GM23338 (cell line): Measurements from ENCODE around the gene PICALM.

Experiments used
- CREB1 ChIP-seq: fragments of 250-450 bp; sonication (Bioruptor Pico); IDR thresholded peaks from 2 replicates; pipeline ENCODE4 v1.5.0; 2020; ENCODE audit warnings: low read depth, mild to moderate bottlenecking, moderate library complexity
- EZH2 ChIP-seq: fragments of 200-600 bp; sonication (generic); IDR thresholded peaks from one replicate; pipeline ENCODE4 v1.8.0; 2017; ENCODE audit warnings: antibody characterized with exemption, mild to moderate bottlenecking, low read depth; ENCODE audit not compliant: unreplicated experiment
- EZH2phosphoT487 ChIP-seq: fragments of 200-600 bp; sonication (generic); IDR thresholded peaks from one replicate; pipeline ENCODE4 v1.8.1; 2018; ENCODE audit warnings: antibody characterized with exemption; ENCODE audit not compliant: unreplicated experiment
- JUNB ChIP-seq: IDR thresholded peaks from one replicate; pipeline ENCODE4 v1.6.1; 2016; ENCODE audit warnings: antibody characterized with exemption; ENCODE audit not compliant: unreplicated experiment
- NANOG ChIP-seq: IDR thresholded peaks from 2 replicates; pipeline ENCODE4 v1.6.1; 2016; ENCODE audit warnings: antibody characterized with exemption, borderline replicate concordance
- POLR2AphosphoS5 ChIP-seq: IDR thresholded peaks from 2 replicates; pipeline ENCODE4 v1.6.1; 2016; ENCODE audit warnings: antibody characterized with exemption, low read depth
- STAT1 ChIP-seq: IDR thresholded peaks from one replicate; pipeline ENCODE4 v1.6.1; 2016; ENCODE audit warnings: antibody characterized with exemption; ENCODE audit not compliant: unreplicated experiment
- ZNF114 ChIP-seq: fragments of 250-450 bp; sonication (Bioruptor Pico); IDR thresholded peaks from 2 replicates; pipeline ENCODE4 v1.5.0; 2020; ENCODE audit warnings: mild to moderate bottlenecking, moderate library complexity
- TF ChIP-seq, protein P1 (sequence below), 2 experiments: fragments of 200-600 bp in 1 of 2; sonication (generic) in 1 of 2; conservative IDR thresholded peaks; 2 replicates each; pipeline versions ENCODE4 v1.5.1 to v1.6.1; 2016 to 2017; ENCODE audit warnings: antibody characterized with exemption in 2 of 2, low read depth in 2 of 2, mild to moderate bottlenecking in 2 of 2, moderate library complexity in 1 of 2
- TF ChIP-seq, protein P2 (sequence below): IDR thresholded peaks from one replicate; pipeline ENCODE4 v1.6.1; 2018; ENCODE audit warnings: antibody characterized with exemption; ENCODE audit not compliant: unreplicated experiment
- TF ChIP-seq, protein P3 (sequence below): IDR thresholded peaks from 2 replicates; pipeline ENCODE4 v1.6.1; 2016; ENCODE audit warnings: antibody characterized with exemption

DNA sequence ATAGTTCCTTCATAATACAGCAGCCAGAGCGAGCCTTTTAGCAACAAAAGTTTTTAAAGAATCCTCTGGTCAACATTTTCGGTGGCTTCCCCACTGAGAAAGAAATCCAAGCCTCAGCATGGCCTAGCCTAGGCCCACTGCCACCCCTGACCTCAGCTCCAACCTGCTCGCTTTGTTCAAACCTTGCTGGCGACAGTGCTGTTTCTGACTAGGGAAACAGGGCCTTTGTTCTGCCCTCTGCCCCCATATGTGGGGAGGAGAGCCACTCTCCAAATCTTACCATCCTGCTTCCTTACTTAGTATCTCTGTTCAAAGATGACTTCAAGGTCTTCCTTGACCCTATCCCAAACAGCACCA, 117.9 kb downstream of the PICALM start:
- TF ChIP-seq, protein P1, sequence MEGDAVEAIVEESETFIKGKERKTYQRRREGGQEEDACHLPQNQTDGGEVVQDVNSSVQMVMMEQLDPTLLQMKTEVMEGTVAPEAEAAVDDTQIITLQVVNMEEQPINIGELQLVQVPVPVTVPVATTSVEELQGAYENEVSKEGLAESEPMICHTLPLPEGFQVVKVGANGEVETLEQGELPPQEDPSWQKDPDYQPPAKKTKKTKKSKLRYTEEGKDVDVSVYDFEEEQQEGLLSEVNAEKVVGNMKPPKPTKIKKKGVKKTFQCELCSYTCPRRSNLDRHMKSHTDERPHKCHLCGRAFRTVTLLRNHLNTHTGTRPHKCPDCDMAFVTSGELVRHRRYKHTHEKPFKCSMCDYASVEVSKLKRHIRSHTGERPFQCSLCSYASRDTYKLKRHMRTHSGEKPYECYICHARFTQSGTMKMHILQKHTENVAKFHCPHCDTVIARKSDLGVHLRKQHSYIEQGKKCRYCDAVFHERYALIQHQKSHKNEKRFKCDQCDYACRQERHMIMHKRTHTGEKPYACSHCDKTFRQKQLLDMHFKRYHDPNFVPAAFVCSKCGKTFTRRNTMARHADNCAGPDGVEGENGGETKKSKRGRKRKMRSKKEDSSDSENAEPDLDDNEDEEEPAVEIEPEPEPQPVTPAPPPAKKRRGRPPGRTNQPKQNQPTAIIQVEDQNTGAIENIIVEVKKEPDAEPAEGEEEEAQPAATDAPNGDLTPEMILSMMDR (conservative IDR thresholded peaks at IDR 0.05; ENCODE audit: low read depth in 2 of 2): no peak
- TF ChIP-seq NANOG (no peak), EZH2phosphoT487 (no peak), EZH2 (no peak), POLR2AphosphoS5 (no peak), JUNB (no peak), CREB1 (CRISPR knock-in tag) (no peak), ZNF114 (no peak), STAT1 (no peak)
- TF ChIP-seq, protein P2, sequence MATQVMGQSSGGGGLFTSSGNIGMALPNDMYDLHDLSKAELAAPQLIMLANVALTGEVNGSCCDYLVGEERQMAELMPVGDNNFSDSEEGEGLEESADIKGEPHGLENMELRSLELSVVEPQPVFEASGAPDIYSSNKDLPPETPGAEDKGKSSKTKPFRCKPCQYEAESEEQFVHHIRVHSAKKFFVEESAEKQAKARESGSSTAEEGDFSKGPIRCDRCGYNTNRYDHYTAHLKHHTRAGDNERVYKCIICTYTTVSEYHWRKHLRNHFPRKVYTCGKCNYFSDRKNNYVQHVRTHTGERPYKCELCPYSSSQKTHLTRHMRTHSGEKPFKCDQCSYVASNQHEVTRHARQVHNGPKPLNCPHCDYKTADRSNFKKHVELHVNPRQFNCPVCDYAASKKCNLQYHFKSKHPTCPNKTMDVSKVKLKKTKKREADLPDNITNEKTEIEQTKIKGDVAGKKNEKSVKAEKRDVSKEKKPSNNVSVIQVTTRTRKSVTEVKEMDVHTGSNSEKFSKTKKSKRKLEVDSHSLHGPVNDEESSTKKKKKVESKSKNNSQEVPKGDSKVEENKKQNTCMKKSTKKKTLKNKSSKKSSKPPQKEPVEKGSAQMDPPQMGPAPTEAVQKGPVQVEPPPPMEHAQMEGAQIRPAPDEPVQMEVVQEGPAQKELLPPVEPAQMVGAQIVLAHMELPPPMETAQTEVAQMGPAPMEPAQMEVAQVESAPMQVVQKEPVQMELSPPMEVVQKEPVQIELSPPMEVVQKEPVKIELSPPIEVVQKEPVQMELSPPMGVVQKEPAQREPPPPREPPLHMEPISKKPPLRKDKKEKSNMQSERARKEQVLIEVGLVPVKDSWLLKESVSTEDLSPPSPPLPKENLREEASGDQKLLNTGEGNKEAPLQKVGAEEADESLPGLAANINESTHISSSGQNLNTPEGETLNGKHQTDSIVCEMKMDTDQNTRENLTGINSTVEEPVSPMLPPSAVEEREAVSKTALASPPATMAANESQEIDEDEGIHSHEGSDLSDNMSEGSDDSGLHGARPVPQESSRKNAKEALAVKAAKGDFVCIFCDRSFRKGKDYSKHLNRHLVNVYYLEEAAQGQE: no peak
- TF ChIP-seq, protein P3, sequence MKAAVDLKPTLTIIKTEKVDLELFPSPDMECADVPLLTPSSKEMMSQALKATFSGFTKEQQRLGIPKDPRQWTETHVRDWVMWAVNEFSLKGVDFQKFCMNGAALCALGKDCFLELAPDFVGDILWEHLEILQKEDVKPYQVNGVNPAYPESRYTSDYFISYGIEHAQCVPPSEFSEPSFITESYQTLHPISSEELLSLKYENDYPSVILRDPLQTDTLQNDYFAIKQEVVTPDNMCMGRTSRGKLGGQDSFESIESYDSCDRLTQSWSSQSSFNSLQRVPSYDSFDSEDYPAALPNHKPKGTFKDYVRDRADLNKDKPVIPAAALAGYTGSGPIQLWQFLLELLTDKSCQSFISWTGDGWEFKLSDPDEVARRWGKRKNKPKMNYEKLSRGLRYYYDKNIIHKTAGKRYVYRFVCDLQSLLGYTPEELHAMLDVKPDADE: no peak
